Mononuclear cell (primary cell): ENCODE results near the gene AMPH. TPM values are rescaled to one million over a fixed set of nuclear protein-coding genes. Genes with fewer than 3 reads are reported as not detected.
"Not testable (repeated sequence)": the region's sequence is repeated elsewhere in the genome, so short reads cannot be mapped to it uniquely, and the experiment has no call there.

ENCODE experiments used
- H3K27me3 ChIP-seq: 2 replicates; pipeline ENCODE4 v1.6.0; 2011; ENCODE audit warnings: low read length, control low read depth; ENCODE audit not compliant: insufficient read depth
- H3K4me1 ChIP-seq: 2 replicates; pipeline ENCODE4 v1.5.1; 2011; ENCODE audit warnings: mild to moderate bottlenecking, low read length, control low read depth; ENCODE audit not compliant: insufficient read depth
- H3K4me3 ChIP-seq: 2 replicates; pipeline ENCODE4 v1.5.1; 2011; ENCODE audit warnings: mild to moderate bottlenecking, low read length, moderate library complexity
- H3K9me3 ChIP-seq: 2 replicates; pipeline ENCODE4 v1.5.1; 2011; ENCODE audit warnings: low read depth, mild to moderate bottlenecking, control low read depth, low read length
- total RNA-seq: library from RNA; depleted of rRNA; stranded (reverse); fragments of >200 nt; gene quantifications from one replicate; pipeline ENCODE4 v1.2.3, GENCODE V29; 2012

The AMPH gene
- total RNA-seq, 1 donor: 0.10 TPM

DNA sequence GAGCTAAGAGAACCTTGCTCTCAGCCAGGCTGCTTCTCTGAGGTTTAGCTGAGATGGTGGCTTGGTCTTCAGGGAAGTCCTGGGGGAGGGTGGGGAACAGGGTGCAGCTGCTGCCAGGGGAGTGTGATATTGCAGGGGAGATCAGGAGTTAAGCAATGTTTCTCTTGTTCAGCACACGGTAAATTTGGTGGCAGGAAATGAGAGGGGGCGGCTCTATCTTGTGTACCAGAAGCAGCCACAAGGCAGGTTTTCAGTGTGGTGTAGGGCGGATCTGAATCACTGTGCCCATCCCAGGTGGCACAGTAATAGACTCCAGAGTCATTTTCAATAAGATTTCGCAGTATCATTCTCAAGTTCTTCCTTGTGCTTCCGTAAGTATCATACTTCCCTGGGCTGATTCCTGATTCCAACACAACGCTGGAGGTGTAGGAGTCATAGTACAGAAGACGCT, 277.7 kb downstream of the AMPH start:
- peaks cover 38% of the 10 kb centered on the region for H3K4me1 ChIP-seq
- H3K4me3 ChIP-seq, H3K27me3 ChIP-seq, H3K9me3 ChIP-seq: not testable (repeated sequence)

DNA sequence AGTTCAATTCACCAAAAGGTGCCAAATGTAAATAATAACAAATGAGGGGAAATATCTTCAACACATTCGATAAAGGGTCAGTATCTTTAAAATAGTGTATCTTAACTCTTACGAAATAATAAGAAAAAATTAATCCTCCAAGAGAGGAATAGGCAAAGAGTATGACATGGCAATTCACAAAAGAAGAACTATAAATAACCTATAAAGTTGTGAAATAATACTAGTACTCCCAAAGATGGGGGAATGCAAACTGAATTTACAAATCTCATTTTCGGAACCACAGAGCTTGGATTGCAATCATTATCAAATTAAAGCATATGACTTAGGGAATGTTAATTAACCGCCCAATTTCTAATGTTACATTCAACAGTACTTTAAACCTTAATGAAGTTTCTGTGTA, 279.6 kb downstream of the AMPH start:
- H3K27me3 ChIP-seq: no peaks in the 10 kb centered on the region
- H3K9me3 ChIP-seq: no peaks in the 10 kb centered on the region
- no peak overlapping the region for H3K4me3 ChIP-seq
- H3K4me1 ChIP-seq: peaks cover 36% of the 10 kb centered on the region

DNA sequence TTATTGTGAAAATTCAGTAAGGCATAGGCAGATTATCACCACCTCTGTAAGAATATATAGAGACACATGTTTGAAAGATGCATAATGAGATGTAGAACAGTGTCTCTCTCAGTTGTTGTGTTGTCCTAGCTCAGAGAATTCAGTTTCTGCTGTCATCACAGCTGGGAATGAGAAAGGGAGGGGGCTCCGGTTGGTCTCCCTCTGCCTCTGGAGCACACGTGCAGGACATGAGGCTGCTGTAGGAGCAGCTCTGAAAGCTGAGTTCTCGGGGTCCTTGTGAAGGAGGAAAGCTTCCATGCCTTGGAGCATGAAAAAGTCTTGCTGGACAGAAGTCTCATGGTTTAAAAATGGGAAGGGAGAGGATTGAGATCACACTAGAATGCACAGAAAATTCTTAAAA, 280.4 kb downstream of the AMPH start:
- not testable (repeated sequence) for H3K4me3 ChIP-seq, H3K27me3 ChIP-seq, H3K9me3 ChIP-seq
- peaks cover 39% of the 10 kb centered on the region for H3K4me1 ChIP-seq

DNA sequence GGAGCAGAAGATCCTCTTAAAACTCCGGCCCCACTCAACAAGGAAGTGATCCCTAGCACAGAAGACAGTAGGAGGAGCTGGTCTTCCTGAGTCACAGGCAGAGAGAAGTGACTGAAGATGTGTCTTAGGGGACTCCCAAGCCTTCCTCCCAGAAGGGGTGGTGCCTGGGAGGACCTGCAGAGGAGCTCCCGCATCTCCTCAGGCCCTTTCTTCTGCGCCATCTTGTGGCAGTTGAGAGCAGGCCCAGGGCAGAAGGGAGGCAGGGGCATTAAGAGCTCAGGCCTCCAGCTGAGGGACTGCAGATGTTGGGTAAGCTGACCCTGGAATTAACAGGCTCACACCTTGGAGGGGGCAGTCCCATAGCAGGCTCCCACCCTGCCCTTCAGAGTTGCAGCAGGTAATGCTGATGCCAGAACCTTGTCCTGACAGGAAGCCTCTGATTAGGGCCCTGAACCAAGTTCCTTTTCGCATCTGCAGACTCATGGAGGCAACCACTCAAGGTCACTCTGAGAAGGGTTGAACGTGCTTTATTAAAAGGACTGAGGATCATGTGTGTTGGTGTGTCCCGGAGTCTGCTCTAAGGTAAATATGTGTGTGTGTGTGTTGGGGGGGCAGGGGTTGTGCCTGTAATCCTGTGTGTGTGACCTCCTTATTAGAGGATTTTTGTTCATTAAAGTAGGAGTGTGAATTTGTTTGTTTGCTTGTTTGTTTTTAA, 281.1 kb downstream of the AMPH start:
- Histone ChIP-seq H3K4me3 (peak overlapping the region; percentile 9), H3K4me1 (peaks cover 46% of the 10 kb centered on the region)
- not testable (repeated sequence) for H3K27me3 ChIP-seq, H3K9me3 ChIP-seq

DNA sequence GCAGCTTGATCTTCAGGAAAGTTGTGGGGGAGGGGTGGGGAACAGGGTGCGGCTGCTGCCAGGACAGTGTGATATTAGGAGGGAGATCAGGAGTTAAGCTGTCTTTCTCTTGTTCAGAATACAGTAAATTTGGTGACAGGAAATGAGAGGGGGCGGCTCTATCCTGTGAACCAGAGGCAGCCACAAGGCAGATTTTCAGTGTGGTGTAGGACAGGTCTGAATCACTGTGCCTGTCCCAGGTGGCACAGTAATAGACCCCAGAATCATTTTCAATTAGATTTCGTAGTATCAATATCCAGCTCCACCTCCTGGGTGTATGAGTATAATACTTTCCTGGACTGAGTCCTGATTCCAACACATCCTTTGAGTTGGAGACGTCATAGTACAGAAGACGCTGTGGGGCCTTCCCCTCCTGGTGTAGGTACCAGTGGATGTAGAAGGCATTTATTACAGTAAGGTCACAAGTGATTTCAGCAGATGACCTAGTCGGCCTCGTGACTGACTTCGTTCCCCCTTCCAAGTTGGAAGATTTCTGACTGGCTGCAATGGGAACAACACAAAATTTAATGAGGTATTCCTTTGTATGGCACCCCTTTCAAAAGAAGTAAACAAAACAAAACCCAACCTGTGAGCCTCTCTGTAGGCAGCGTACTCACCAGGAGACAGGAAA, 281.9 kb downstream of the AMPH start:
- peaks cover 46% of the 10 kb centered on the region for H3K4me1 ChIP-seq
- H3K27me3 ChIP-seq: not testable (repeated sequence)
- H3K4me3 ChIP-seq: peak overlapping the region; percentile 5

DNA sequence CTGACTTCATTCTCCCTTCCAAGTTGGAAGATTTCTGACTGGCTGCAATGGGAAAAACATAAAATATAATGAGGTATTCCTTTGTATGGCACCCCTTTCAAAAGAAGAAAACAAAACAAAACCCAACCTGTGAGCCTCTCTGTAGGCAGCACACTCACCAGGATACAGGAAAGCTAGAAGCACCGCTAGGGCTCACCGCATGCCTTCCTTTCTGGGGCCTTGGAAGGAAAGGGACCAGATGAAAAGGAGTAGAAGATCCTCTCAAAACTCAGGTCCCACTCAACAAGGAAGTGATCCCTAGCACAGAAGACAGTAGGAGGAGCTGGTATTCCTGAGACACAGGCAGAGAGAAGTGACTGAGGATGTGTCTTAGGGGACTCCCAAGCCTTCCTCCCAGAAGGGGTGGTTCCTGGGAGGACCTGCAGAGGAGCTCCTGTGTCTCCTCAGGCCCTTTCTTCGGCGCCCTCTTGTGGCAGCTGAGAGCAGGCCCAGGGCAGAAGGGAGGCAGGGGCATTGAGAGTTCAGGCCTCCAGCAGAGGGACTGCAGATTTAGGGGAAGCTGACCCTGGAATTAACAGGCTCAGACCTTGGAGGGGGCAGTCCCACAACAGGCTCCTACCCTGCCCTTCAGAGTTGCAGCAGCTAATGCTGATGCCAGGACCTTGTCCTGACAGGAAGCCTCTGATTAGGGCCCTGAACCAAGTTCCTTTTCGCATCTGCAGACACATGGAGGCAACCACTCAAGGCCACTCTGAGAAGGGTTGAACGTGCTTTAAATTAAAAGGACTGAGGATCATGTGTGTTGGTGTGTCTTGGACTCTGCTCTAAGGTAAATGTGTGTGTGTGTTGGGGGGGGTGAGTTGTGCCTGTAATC, 285.6 kb downstream of the AMPH start:
- H3K4me1 ChIP-seq: peaks cover 38% of the 10 kb centered on the region
- H3K4me3 ChIP-seq, H3K9me3 ChIP-seq, H3K27me3 ChIP-seq: not testable (repeated sequence)

More for the DNA sequence above, 281.9 kb downstream of the AMPH start:
- H3K9me3 ChIP-seq: not testable (repeated sequence)

DNA sequence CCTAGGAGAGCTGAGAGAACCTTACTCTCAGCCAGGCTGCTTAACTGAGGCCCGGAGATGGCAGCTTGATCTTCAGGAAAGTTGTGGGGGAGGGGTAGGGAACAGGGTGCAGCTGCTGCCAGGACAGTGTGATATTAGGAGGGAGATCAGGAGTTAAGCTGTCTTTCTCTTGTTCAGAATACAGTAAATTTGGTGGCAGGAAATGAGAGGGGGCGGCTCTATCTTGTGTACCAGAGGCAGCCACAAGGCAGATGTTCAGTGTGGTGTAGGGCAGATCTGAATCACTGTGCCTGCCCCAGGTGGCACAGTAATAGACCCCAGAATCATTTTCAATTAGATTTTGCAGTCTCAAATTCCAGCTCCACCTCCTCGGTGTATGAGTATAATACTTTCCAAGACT, 286.4 kb downstream of the AMPH start:
- not testable (repeated sequence) for H3K27me3 ChIP-seq, H3K9me3 ChIP-seq, H3K4me3 ChIP-seq
- H3K4me1 ChIP-seq: peaks cover 38% of the 10 kb centered on the region

DNA sequence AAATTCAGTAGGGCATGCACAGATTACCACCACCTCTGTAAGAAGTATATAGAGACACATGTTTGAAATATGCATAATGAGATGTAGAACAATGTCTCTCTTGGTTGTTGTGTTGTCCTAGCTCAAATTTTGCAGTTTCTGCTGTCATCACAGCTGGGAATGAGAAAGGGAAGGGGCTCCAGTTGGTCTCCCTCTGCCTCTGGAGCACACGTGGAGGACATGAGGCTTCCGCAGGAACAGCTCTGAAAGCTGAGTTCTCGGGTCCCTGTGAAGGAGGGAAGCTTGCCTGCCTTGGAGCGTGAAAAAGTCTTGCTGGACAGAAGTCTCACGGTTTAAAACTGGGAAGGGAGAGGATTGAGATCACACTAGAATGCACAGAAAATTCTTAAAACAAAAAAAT, 289.0 kb downstream of the AMPH start:
- not testable (repeated sequence) for H3K4me3 ChIP-seq, H3K9me3 ChIP-seq, H3K27me3 ChIP-seq
- peaks cover 39% of the 10 kb centered on the region for H3K4me1 ChIP-seq

DNA sequence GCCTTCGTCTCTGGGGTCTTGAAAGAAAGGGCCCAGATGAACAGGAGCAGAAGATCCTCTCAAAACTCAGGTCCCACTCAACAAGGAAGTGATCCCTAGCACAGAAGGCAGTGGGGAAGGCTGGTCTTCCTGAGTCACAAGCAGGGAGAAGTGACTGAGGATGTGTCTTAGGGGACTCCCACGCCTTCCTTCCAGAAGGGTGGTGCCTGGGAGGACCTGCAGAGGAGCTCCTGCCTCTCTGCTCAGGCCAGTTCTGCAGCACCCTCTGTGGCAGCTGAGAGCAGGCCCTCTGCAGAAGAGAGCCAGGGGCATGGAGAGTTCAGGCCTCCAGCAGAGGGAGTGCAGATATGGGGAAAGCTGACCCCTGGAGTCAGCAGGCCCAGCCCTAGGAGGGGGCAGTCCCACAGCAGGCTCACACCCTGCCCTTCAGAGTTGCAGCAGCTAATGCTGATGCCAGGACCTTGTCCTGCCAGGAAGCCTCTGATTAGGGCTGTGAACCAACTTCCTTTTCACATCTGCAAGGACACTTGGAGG, 289.9 kb downstream of the AMPH start:
- not testable (repeated sequence) for H3K27me3 ChIP-seq, H3K4me3 ChIP-seq, H3K9me3 ChIP-seq
- H3K4me1 ChIP-seq: peaks cover 48% of the 10 kb centered on the region

DNA sequence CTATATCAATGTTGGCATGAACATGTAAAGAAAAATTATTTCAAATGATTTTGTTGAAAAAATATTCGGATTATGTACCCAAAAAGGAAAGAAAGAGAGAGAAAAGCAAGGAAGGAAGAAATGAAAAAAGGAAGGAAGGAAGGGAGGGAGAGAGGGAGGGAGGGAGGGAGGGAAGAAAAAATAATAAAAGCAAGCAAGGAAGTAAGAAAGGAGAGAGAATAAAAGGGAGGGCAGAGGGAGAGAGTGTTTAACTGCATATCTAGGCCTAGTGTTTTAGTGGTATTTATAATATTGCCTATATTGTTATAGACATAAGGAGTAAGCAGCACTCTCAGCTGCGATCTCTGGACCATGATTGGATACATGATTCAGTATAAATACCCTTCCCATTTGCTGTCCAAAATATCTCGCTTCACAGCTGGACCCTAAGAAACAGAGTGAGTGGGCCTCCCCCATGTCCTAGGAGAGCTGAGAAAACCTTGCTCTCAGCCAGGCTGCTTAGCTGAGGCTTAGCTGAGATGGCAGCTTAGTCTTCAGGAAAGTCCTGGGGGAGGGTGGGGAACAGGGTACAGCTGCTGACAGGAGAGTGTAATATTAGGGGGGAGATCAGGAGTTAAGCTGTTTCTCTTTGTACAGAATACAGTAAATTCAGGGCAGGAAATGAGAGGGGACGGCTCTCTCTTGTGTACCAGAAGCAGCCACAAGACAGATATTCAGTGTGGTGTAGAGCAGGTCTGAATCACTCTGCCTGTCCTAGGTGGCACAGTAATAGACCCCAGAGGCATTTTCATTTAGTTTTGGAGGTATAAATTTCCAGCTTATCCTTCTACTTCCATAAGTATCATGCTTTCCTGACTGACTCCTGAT, 291.0 kb downstream of the AMPH start:
- H3K4me1 ChIP-seq: peaks cover 49% of the 10 kb centered on the region
- H3K9me3 ChIP-seq: no peaks in the 10 kb centered on the region
- no peaks in the 10 kb centered on the region for H3K27me3 ChIP-seq
- no peak overlapping the region for H3K4me3 ChIP-seq

DNA sequence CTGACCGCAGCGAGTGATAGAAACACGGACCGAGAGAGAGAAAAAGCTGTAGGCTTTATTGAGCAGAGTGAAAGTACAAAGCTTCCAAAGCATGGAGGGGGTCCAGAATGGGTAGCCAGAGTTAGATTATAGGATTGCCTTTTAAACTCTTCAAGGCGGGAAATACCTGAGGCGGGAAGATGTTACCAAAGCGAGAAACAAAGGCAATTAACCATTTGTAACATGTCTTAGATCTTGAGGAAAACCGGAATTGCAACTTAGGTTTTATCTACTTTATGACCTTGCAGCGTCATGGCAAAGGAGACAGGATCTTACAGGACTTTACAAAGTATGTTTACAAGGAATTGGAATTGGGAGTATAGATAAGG, 295.0 kb downstream of the AMPH start:
- Histone ChIP-seq H3K4me1 (peaks cover 49% of the 10 kb centered on the region), H3K4me3 (peak overlapping the region; percentile 31)
- H3K27me3 ChIP-seq, H3K9me3 ChIP-seq: not testable (repeated sequence)

DNA sequence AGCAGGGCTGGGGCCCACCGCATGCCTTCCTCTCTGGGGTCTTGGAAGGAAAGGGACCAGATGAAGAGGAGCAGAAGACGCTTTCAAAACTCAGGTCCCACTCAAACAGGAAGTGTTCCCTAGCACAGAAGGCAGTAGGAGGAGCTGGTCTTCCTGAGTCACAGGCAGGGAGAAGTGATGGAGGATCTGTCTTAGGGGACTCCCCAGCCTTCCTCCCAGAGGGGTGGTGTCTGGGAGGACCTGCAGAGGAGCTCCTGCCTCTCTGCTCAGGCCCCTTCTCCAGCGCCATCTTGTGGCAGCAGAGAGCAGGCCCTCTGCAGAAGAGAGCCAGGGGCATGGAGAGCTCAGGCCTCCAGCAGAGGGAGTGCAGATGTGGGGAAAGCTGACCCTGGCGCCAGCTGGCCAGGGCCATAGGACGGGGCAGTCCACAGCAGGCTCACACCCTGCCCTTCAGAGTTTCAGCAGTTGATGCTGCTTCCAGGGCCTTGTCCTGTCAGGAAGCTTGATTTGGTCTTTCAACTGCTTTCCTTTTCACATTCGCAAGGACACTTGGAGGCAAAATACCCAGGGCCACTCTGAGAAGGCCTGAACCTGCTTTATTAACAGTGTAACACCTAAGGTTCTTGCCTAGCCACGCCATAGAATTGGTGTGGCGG, 295.6 kb downstream of the AMPH start:
- no peaks in the 10 kb centered on the region for H3K27me3 ChIP-seq
- H3K4me1 ChIP-seq: peaks cover 48% of the 10 kb centered on the region
- peak overlapping the region; percentile 31 for H3K4me3 ChIP-seq
- no peaks in the 10 kb centered on the region for H3K9me3 ChIP-seq

DNA sequence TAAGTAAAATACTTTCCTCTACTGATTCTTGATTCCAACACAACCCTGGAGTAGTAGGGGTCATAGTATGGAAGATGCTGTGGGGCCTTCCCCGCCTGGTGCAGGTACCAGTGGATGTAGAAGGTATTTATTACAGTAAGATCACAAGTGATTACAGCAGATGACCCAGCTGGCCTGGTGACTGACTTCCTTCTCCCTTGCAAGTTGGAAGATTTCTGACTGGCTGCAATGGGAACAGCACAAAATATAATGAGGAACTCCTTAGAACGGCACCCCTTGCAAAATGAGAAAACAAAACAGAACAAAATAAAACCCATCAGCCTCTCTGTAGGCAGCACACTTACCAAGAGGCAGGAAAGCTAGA, 296.1 kb downstream of the AMPH start:
- Histone ChIP-seq H3K4me3 (peak overlapping the region; percentile 31), H3K4me1 (peaks cover 48% of the 10 kb centered on the region), H3K9me3 (no peaks in the 10 kb centered on the region), H3K27me3 (no peaks in the 10 kb centered on the region)

DNA sequence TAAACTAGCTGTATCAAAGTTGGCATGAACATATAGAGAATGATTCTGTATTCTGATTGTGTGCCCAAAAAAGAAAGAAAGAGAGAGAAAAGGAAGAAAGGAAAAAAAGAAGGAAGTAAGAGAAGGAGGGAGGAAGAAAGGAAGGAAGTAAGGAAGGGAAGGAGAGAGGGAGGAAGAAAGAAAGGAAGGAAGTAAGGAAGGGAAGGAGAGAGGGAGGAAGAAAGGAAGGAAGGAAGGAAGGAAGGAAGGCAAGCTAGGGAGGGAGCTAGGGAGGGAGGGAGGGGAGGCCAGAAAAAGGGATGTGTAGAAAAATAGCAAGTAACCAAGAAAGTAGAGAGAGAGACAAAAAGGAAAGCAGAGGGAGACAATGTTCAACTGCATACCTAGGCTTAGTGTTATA, 297.0 kb downstream of the AMPH start:
- H3K9me3 ChIP-seq: no peaks in the 10 kb centered on the region

More for the DNA sequence above, 297.0 kb downstream of the AMPH start:
- H3K4me1 ChIP-seq: peaks cover 51% of the 10 kb centered on the region
- peak overlapping the region; percentile 31 for H3K4me3 ChIP-seq
- H3K27me3 ChIP-seq: no peaks in the 10 kb centered on the region
